ENCODE data around the gene FYTTD1. TPM values are rescaled to one million over a fixed set of nuclear protein-coding genes. Genes with fewer than 3 reads are reported as not detected.

The FYTTD1 gene
- total RNA-seq, 1 donor from 2014 or later = 53.2 TPM

Other genes with a start within 250 kb of the FYTTD1 start
- gene BDH1, start 193.9 kb upstream of the FYTTD1 start, total RNA-seq = 124 and 133 TPM in 2 replicates
- gene RUBCN, start 13.0 kb upstream of the FYTTD1 start, total RNA-seq = 38.8 and 41.0 TPM in 2 replicates
- gene LRCH3, start 41.4 kb downstream of the FYTTD1 start, total RNA-seq = 54.7 and 56.4 TPM in 2 replicates
- 1,350 and 1,372 TPM in 2 replicates for gene RPL35A, start 200.3 kb downstream of the FYTTD1 start, total RNA-seq
- 5.5 and 5.9 TPM in 2 replicates for gene LMLN, start 210.3 kb downstream of the FYTTD1 start, total RNA-seq

All from activated CD4-positive, alpha-beta T cell treated with anti-CD3 and anti-CD28 coated beads, Interleukin-2, amount 10 ng/mL, durations not matched to agents 24 days and 14 days (primary cell).